ENCODE measurements around the gene SCG5.
"Not testable (repeated sequence)": the region's sequence is repeated elsewhere in the genome, so short reads cannot be mapped to it uniquely, and the experiment has no call there.

SCG5 gene

DNA sequence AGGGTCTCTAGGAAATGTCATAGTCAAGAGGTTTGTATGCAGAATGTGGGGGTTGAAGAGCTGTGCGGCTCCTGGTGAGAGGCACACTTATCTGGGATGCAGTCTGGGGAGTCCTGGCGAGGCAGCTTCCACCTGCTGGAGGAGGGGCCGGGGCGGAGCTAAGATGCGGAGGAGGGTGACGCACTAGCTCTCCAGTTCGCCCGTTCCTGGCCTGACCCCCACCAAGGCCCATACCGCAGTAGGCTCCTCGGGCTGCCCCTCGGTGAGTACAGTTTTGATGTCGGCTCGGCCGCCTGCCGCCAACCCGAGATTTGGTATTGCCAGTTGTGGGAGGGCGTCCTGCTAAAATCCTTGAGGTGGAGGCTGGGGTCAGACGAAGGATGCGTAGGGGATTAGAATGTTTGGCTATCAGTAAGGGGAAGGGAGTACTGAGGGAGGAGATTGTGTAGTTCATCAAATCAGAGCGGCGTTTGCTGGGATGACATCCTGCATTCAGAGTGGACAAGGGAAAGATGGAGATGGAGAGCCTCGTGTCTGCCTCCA, at the start of gene SCG5:
TSS of gene SCG5 (plus strand) at position 194 of the 543 bp plus-strand sequence. CDS start 1,883 bp downstream, outside the sequence.
- DNase-seq (ENCODE audit: low spot score), result no peak

DNA sequence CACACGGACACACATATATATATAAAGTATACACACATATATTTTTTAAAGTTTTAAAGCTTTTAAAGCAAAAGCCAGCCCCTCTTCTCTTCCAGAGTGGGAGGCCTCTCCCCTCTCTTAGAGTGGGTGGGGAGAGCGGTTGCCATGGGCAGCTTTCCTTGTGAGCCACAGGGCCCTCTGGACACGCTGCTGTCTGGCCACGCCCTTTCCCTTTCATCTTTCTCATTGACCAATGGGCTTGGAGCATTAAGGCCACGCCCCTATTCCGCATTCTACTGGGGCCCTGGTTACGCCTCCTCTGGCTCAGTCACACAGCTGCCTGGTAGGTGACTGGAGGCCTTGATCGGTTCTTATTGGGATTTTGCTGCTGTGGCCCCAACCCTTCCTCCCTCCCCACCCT, 48.4 kb upstream of the SCG5 start, which contains the start of gene GOLGA8N:
TSS of gene GOLGA8N (plus strand) at position 306 of the 400 bp plus-strand sequence.
- DNase-seq (ENCODE audit: low spot score), result not testable (repeated sequence)

GRCh38 chr15:32609518-32609917, 32.0 kb upstream of the SCG5 start:
- not testable (repeated sequence) for DNase-seq (ENCODE audit: low spot score)

DNA sequence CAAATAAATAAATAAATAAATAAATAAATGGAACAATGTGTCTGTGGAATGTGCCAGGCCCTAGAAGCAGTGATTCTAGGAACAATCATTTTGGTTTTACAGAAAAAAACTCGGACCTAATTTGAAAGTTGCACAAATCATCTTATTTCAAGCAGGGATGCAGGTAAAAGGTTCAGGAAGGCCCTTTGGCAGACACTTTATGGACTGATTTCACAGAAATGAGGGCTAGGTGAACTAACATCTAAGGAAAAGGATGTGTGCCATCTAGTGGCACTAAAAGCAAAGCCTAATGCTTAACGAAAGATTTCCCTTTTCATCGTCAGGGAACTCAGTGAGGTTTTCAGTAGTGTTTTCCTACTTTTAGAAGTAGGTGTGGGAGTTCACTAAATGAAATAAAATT, 30.8 kb upstream of the SCG5 start:
- DNase-seq (ENCODE audit: low spot score), result peak; percentile 46

- not testable (repeated sequence) for DNase-seq (ENCODE audit: low spot score)
These were observed 26.8 kb upstream of the SCG5 start for GRCh38 chr15:32614712-32615050.

- DNase-seq (ENCODE audit: low spot score), result peak; percentile 48
These were observed 26.2 kb upstream of the SCG5 start, which contains the start of gene ARHGAP11A for GRCh38 chr15:32615051-32615870. ARHGAP11A (plus strand) TSS chr15:32615504; CDS start chr15:32616212, 708 bp downstream.

DNA sequence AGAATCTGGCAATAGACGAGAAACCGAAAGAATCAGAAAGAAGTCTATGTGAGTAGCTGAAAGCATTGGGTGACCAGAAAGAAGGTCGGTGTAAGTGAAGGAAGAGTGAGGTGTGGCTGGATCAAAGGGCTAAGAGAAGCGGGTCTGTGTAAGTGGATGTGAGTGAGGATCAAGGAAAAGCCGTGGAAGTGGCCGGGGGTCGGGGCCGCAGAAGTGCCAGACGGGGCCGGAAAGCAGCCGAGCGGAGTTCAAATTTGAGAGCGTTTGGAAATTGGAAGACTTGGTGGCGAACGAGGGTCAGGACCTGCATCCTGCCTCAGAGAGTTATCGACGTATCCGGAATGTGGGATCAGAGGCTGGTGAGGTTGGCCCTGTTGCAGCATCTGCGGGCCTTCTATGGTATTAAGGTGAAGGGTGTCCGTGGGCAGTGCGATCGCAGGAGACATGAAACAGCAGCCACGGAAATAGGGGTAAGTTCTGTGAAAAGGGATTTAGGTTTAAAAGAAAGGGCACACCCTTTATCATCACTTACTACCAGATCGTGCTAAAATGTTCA, 25.6 kb upstream of the SCG5 start:
- DNase-seq (ENCODE audit: low spot score), result peak; percentile 12

- no peak for DNase-seq (ENCODE audit: low spot score)
These were observed 5.1 kb upstream of the SCG5 start for GRCh38 chr15:32636410-32636809.

- DNase-seq (ENCODE audit: low spot score), result no peak
These were observed 4.5 kb upstream of the SCG5 start for GRCh38 chr15:32636908-32637567.

DNA sequence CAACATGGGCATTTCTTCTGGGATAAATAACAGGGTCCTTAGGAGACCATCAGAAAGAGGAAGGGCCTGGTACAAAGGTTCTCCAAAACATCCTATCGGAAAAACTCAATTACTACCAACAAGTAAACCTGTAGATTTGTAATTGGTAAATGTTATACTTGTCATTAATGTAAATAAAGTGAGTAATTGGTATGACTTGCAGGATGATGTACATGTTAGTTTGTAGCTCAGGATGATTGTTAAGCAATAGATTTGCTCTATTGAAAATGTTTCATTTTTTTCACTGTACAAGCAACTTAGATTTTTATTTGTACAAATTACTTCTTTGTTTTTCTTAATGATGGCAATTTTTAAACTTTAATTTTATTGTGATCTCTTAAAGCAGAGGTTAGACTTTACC, 3.8 kb upstream of the SCG5 start:
- DNase-seq (ENCODE audit: low spot score), result no peak

DNA sequence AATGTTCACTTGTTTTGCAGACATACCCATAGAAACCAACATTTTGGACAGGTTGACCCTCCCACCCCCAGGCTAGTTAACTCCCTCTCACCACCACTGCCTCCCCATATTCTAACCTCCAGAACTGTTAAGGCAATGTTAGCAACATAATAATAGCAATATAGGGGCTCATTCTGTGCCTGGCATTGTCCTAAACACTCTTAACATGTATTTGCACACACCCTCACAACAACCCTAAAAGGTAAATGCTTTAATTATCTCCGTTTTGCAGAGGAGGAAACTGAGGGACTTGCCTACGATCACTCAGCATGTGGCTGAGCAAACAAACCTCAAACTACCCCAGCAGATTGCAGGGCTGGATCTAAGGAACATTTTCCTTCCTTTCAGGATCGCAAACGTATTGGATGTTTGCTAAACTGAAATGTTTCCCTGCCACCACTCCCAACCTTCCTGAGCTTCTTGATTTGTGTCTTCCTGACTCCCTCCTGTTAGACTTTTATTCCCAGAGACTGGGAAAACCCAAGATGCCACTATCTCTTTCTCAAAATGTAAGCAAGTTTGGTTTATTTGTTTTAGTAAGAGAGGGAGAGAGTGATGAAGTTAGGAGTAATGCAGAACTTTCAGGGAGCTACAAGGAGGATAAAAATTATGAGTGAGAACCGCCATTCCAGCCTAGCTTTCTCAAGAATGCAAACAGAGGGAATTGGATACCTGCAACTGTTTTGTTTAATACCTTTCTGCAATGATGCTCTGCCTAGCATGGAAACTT, 1.3 kb downstream of the SCG5 start:
- no peak for DNase-seq (ENCODE audit: low spot score)

DNA sequence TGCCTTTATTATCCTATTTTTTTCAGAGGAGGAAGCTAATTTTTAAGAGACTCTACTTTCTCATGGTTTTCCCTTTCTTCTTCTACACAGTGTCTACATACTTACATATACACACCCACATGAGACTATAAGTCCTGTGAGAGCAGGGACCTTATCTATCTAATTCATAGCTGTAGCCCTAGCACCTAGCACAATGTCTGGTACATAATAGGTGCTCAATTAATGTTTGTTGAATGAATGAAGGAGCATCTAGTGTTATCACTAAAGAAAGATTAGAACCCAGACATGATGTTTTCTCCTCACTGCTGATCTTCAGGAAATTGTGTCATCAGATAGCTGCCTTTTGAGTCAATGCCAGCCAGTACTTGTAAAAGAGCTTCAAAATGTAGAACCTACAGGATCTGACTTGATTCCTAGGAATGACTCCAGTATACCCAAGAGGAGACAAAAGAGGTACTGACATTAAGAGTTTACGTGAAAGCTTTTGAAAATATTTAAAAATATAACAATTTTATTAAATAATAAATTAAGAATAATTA, 2.5 kb downstream of the SCG5 start:
- no peak for DNase-seq (ENCODE audit: low spot score)

DNA sequence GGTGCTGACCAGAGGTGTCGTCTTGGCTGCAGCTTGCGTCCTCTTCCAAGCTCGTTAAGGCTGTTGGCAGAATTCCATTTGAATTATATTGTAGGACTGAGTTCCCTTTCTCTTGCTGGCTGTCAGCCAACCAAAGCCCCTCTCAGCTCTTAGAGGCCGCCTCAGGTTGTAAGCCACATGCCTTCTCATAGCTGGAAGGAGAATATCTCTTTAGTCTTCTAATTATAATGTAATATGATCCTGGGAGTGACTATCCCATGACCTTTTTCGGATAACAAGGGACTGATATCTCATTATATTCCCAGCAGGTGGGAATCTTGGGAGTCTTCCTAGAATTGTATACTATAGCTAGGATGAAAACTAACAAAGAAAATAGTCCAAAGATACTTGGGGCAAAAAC, 4.8 kb downstream of the SCG5 start:
- no peak for DNase-seq (ENCODE audit: low spot score)

DNA sequence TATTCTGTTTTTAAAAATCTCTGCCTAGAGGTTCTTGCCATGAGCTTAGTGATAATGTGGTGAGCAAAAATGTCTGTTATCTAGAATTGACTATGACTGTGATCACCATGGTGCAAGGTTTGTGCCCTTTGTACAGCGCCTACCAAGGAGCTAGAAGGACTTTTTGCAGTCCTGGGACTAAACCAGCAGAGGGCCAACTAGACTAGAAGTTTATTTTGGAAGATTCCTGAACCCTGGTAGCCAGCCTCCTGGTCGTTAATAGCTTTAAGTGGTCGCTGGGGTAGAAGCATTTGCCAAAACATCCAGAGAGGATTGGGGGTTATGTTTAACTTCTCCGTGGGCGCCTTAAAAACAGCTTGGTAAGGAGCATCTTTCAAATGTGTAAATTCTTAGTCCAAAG, 7.8 kb downstream of the SCG5 start:
- no peak for DNase-seq (ENCODE audit: low spot score)

- peak; percentile 32 for DNase-seq (ENCODE audit: low spot score)
These were observed 9.8 kb downstream of the SCG5 start for GRCh38 chr15:32651229-32651837.

GRCh38 chr15:32652178-32652577, 10.7 kb downstream of the SCG5 start:
- DNase-seq (ENCODE audit: low spot score), result no peak

DNA sequence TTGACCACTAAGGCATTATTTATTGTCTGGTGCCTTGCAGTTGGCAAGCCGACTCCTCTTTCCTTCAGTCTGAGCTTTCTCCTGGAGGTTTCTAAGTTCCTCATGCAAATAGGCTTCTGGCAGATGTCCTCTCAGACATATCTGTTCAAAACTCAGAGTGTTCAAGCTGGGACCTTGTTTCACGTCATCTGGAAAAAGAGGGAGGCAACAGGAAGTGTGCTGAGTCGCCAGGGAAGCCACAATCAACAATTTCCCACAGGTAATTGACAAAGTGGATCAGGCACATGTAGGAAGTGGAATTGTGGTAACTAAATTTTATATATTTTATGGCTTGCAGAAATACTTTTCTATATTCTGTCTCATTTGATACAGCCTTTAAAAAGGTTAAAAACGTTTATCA, 14.6 kb downstream of the SCG5 start:
- no peak for DNase-seq (ENCODE audit: low spot score)

- DNase-seq (ENCODE audit: low spot score), result no peak
These were observed 15.0 kb downstream of the SCG5 start for GRCh38 chr15:32656496-32656895.

DNA sequence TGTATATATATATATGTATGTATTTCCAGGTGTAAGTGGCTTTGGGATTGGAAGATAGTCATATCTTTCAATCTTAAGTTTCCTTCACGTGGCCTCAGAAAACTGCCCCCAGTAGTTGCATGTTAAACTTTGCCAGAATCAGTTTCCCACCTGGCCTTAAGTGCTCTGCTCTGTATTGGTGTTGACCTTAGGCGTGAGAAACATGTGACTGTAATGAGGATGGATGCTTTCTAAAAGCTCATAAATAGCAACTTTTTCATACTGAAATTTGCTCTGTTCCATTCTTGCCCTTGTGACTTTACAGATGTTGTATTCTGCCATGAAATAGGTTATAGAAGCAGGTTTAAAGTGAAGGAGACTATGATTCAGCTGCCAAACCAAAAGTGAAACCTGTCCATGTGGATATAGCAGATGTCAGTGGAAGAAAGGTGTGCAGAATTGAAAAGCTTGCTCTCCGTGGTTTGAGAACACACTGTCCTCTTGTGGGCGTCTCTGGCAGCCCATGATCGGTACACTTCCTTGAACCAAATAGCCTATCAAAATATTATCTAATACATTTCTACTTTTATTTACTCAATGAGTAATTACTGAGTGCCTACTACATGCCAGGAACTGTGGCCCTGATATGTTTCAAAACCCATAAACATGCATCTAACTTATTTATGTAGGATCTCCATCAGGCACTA, 15.8 kb downstream of the SCG5 start:
- DNase-seq (ENCODE audit: low spot score), result peak; percentile 12

DNA sequence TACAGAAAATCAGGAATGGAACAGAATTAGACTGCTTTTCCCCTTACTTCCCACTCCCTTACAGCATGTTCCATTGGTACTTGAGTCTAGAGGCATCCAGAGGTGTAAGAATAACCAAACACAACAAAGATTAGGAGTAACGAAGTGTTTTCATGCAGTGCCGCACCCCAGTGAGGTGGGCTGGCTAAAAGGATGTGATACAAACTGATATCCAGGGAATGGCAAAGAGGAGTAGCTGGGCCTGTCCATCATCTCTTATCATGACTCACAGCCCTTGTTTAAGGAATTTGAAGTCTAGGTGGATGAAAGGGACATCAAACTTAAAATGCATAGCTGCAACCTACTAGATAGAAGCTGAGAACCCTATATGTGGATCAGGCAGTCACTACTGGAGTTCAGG, 16.4 kb downstream of the SCG5 start:
- no peak for DNase-seq (ENCODE audit: low spot score)

All from SW480 (cell line).